LNCAP (cell line): Measurements from ENCODE around the gene KRT5.

Experiments used
- CTCF ChIP-seq: fragments of 450-650 bp; IDR thresholded peaks from 2 replicates; pipeline ENCODE4 v1.5.1; 2017; ENCODE audit warnings: mild to moderate bottlenecking

The KRT5 gene

GRCh38 chr12:52517005-52517835 lies 3.0 kb downstream of the KRT5 start:
- TF ChIP-seq CTCF, result no peak

GRCh38 chr12:52515927-52516831 lies 4.0 kb downstream of the KRT5 start:
- TF ChIP-seq CTCF, result no peak

DNA sequence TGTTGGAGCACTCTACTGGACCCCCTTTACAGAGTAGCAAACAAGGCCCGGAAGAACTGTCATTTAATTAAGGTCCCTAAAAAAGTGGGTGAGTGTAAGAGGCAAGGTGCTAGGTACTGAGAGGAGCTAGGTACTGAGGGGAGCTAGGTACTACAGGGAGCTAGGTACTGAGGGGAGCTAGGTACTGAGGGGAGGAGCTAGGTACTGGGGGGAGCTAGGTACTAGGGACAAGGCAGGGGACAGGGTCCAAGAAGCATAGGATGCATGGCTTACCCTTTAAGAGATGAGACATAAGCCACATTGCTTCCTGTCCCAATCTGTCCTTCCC lies 4.9 kb downstream of the KRT5 start:
- no peak for TF ChIP-seq CTCF

GRCh38 chr12:52514471-52515318 lies 5.5 kb downstream of the KRT5 start:
- no peak for TF ChIP-seq CTCF

- no peak for TF ChIP-seq CTCF
Measured at GRCh38 chr12:52513736-52514135, 6.5 kb downstream of the KRT5 start.

DNA sequence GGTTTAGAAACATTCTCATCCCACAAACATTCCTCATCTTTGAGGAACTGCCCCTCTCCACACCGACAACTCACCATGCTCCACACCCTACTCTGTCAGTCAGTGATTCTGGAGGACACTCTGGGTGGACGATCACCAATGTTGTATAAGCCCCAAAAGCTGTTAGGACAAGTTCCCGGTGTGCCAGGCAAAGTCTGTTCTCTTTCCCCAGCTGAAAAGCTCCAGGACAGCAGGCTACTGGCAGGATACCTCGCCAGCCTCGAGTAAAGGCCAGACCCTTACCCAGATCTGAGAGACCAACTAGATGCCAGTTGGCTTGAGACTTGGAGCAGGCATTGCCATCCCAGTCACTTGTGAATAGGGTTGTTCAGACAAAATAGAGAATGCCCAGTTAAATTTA lies 12.0 kb downstream of the KRT5 start:
- TF ChIP-seq CTCF, result no peak
